ENCODE measurements around the gene FN3KRP. TPM values are rescaled to one million over a fixed set of nuclear protein-coding genes. Genes with fewer than 3 reads are reported as not detected.

FN3KRP gene
- total and polyA plus RNA-seq, 2 of the 13 experiments (the other 11 are each of a cell fraction or from before 2014, with no cell fraction given), result 22.4 to 28.2 TPM

DNA sequence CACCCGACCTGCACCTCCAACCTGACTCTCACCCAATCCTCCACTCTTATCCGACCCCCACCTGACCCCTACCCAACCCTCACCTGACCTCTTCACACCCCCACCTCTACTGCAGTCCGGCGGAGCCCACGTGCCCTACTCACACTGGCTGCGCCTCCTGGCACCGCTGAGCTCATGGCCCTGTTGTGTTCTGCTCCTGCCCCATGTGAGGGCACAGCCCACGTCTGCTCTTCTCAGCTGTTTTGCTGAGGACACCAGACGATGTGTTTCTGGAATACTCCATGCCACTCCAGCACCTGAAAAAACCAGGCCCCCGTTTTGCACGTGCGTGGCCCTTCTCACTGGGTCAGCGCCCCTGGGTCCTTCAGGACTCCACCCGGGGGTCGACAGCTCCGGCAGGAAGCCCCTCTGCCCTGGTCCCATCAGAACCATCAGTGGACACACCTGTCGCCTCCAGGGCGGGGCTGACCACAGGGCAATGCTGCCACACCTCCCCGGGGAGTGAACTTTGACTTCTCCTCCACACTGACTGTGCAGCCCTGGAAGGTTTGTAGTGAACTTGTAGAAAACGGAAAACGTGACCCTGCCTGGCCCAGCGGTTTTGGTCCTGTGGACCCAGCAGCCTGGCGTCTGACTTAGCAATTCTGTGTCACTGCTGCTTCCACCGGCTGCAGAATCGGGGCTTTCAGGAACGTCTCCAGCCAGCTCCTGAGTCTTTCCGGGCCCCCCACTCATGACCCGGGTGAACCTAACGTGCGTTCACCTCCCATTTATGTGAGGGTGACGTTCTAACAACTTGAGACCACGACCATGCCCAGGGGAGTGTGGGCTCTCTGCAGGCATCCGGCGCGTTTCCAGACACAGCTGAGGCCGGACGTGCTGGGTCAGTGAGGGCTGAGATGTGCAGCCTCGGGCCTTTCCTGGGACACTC is 12.3 kb upstream of the FN3KRP start (continued):
- TF ChIP-seq ZNF138 (CRISPR knock-in tag; IDR thresholded peaks at IDR 0.05; ENCODE audit: low read depth), result 0 out of 2 replicates have a peak, but pooled peaks have one; percentile 37
- TF ChIP-seq, protein P1, sequence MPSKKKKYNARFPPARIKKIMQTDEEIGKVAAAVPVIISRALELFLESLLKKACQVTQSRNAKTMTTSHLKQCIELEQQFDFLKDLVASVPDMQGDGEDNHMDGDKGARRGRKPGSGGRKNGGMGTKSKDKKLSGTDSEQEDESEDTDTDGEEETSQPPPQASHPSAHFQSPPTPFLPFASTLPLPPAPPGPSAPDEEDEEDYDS (CRISPR knock-in tag; IDR thresholded peaks at IDR 0.05), result no peak
- TF ChIP-seq, protein P2, sequence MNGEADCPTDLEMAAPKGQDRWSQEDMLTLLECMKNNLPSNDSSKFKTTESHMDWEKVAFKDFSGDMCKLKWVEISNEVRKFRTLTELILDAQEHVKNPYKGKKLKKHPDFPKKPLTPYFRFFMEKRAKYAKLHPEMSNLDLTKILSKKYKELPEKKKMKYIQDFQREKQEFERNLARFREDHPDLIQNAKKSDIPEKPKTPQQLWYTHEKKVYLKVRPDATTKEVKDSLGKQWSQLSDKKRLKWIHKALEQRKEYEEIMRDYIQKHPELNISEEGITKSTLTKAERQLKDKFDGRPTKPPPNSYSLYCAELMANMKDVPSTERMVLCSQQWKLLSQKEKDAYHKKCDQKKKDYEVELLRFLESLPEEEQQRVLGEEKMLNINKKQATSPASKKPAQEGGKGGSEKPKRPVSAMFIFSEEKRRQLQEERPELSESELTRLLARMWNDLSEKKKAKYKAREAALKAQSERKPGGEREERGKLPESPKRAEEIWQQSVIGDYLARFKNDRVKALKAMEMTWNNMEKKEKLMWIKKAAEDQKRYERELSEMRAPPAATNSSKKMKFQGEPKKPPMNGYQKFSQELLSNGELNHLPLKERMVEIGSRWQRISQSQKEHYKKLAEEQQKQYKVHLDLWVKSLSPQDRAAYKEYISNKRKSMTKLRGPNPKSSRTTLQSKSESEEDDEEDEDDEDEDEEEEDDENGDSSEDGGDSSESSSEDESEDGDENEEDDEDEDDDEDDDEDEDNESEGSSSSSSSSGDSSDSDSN (CRISPR knock-in tag; IDR thresholded peaks at IDR 0.05), result peak; percentile 76
- no peak for TF ChIP-seq AGO2 (optimal IDR thresholded peaks at IDR 0.05; ENCODE audit: low read depth, low read length)
- TF ChIP-seq KDM5A (IDR thresholded peaks at IDR 0.05; ENCODE audit: borderline replicate concordance, low read length), result no peak
- no peak for TF ChIP-seq ZNF629 (CRISPR knock-in tag; conservative IDR thresholded peaks at IDR 0.05)
- TF ChIP-seq SRSF9 (IDR thresholded peaks at IDR 0.05; ENCODE audit: borderline replicate concordance, insufficient read depth, low read depth, low read length, poor library complexity, severe bottlenecking), result no peak
- 0 out of 2 replicates have a peak, but pooled peaks have one; percentile 41 for TF ChIP-seq ZNF350 (CRISPR knock-in tag; IDR thresholded peaks at IDR 0.05; ENCODE audit: borderline replicate concordance, low read depth)
- peak; percentile 79; the same call in 1 of the 2 replicates for TF ChIP-seq KLF12 (CRISPR knock-in tag; IDR thresholded peaks at IDR 0.05; ENCODE audit: borderline replicate concordance)
- TF ChIP-seq EED (CRISPR knock-in tag; IDR thresholded peaks at IDR 0.05), result no peak
- TF ChIP-seq, protein P3, sequence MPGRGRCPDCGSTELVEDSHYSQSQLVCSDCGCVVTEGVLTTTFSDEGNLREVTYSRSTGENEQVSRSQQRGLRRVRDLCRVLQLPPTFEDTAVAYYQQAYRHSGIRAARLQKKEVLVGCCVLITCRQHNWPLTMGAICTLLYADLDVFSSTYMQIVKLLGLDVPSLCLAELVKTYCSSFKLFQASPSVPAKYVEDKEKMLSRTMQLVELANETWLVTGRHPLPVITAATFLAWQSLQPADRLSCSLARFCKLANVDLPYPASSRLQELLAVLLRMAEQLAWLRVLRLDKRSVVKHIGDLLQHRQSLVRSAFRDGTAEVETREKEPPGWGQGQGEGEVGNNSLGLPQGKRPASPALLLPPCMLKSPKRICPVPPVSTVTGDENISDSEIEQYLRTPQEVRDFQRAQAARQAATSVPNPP (CRISPR knock-in tag; IDR thresholded peaks at IDR 0.05), result no peak
- TF ChIP-seq, protein P4, sequence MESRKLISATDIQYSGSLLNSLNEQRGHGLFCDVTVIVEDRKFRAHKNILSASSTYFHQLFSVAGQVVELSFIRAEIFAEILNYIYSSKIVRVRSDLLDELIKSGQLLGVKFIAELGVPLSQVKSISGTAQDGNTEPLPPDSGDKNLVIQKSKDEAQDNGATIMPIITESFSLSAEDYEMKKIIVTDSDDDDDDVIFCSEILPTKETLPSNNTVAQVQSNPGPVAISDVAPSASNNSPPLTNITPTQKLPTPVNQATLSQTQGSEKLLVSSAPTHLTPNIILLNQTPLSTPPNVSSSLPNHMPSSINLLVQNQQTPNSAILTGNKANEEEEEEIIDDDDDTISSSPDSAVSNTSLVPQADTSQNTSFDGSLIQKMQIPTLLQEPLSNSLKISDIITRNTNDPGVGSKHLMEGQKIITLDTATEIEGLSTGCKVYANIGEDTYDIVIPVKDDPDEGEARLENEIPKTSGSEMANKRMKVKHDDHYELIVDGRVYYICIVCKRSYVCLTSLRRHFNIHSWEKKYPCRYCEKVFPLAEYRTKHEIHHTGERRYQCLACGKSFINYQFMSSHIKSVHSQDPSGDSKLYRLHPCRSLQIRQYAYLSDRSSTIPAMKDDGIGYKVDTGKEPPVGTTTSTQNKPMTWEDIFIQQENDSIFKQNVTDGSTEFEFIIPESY (CRISPR knock-in tag; IDR thresholded peaks at IDR 0.05), result no peak
- TF ChIP-seq RAD51 (IDR thresholded peaks at IDR 0.05; ENCODE audit: borderline replicate concordance), result no peak
- TF ChIP-seq MAFK (conservative IDR thresholded peaks at IDR 0.05 in 1 of 2, IDR thresholded peaks at IDR 0.05 in 1 of 2; ENCODE audit: low read length in 2 of 2), result peak; percentile 8 to 28; a peak in 1 of 4 replicates
- TF ChIP-seq JUN (CRISPR knock-in tag; IDR thresholded peaks at IDR 0.05), result no peak
- peak; percentile 22; the same call in 1 of the 2 replicates for TF ChIP-seq ZNF564 (CRISPR knock-in tag; IDR thresholded peaks at IDR 0.05)
- TF ChIP-seq ZBTB3 (CRISPR knock-in tag; IDR thresholded peaks at IDR 0.05; ENCODE audit: borderline replicate concordance, low read depth), result no peak
- peak; percentile 76; the same call in 1 of the 2 replicates for TF ChIP-seq ZNF724P (CRISPR knock-in tag; IDR thresholded peaks at IDR 0.05; ENCODE audit: borderline replicate concordance)
- TF ChIP-seq, protein P5, sequence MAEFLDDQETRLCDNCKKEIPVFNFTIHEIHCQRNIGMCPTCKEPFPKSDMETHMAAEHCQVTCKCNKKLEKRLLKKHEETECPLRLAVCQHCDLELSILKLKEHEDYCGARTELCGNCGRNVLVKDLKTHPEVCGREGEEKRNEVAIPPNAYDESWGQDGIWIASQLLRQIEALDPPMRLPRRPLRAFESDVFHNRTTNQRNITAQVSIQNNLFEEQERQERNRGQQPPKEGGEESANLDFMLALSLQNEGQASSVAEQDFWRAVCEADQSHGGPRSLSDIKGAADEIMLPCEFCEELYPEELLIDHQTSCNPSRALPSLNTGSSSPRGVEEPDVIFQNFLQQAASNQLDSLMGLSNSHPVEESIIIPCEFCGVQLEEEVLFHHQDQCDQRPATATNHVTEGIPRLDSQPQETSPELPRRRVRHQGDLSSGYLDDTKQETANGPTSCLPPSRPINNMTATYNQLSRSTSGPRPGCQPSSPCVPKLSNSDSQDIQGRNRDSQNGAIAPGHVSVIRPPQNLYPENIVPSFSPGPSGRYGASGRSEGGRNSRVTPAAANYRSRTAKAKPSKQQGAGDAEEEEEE (CRISPR knock-in tag; IDR thresholded peaks at IDR 0.05; ENCODE audit: borderline replicate concordance), result no peak
